Measurements from ENCODE around the gene SUGCT. TPM values are rescaled to one million over a fixed set of nuclear protein-coding genes. Genes with fewer than 3 reads are reported as not detected.
"Not testable (repeated sequence)": the region's sequence is repeated elsewhere in the genome, so short reads cannot be mapped to it uniquely, and the experiment has no call there.

Gene SUGCT
- total RNA-seq, 1 experiment from 2014 or later: 14.4 TPM

DNA sequence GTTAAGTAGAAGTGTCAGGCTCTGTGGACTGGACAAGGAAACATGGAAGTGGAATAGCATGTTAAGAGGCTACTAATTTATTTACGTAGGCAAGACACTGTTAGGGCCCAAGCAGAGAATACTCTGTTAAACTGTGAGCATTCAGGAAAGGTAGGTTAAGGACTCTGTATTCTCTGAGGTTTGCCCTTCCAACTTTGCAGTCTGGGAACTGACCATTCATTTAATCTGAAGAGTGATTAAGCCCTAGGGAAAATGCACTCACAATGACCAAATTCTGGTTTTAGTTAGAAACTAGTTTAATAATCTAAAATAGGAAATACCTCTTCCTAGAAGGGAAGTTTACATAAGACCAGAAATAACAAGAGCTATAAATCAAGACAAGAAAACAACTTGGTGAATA lies 266.6 kb downstream of the SUGCT start:
- in situ Hi-C loops (cut with HindIII; ENCODE audit: low pct_unique_long_range_greater_than_20kb, low sequenced_read_pairs): no loop called here
- DNase-seq (ENCODE audit: low read depth, low spot score): no peak

- no peak for DNase-seq (ENCODE audit: low read depth, low spot score)
- in situ Hi-C loops (cut with HindIII; ENCODE audit: low pct_unique_long_range_greater_than_20kb, low sequenced_read_pairs): no loop called here
Observed at GRCh38 chr7:40402661-40403060, 267.9 kb downstream of the SUGCT start.

DNA sequence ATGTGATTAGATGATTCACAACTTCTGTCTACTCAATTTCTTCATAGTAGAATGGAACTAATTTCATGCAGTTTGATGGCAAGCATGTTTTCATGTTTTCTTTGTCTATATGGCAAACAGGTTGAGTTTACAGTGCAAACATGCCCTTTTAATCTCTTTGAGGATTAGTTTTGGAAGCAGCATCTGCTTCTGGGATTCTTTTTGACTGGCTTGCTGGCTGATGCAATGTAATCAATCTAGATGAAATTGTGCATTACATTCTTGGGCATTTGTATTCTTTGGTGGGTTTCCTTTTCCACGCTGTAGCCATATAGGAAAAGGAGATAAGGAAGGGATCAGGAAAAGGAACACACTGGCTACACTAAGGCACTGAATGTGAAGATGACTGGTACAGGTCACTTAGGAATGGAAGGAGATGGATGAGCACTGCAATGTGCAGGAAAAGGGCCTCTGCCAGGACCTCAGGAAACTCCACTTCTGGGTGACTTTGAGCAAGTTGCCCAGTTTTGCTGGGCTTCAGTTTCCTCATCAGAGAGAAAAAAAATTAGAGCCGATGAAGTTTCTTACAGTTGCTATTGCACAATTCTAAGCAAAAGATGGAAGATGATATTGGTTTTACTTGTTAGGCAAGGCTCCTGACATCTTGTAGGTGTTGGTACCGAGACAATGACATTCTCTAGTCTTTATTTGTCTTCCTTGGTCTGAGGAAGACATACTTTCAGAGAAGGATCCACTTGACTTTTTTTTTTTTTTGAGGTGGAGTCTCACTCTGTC lies 269.1 kb downstream of the SUGCT start:
- in situ Hi-C loops (cut with HindIII; ENCODE audit: low pct_unique_long_range_greater_than_20kb, low sequenced_read_pairs): no loop called here
- no peak for DNase-seq (ENCODE audit: low read depth, low spot score)

- no peak for DNase-seq (ENCODE audit: low read depth, low spot score)
- in situ Hi-C loops (cut with HindIII; ENCODE audit: low pct_unique_long_range_greater_than_20kb, low sequenced_read_pairs): no loop called here
Observed at GRCh38 chr7:40405991-40406390, 271.2 kb downstream of the SUGCT start.

DNA sequence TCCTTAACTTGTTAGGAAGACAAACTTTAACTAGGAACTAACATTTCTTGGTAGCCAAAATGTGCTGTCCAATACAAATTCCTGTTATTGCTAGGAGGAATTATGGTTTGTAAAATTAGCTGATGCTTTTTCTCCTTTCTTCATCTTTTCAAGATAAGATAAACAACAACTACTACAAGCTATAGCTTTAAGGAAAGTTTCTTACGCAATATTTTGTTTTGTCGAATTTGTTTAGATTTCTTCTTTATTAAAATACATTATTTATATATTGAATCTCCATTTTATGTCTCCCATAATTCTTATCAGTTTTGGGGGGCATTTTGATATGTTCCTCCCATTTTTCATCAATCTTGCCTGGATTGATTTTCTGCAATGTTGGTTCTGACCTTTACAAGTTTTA lies 277.5 kb downstream of the SUGCT start:
- DNase-seq (ENCODE audit: low read depth, low spot score): no peak
- in situ Hi-C loops (cut with HindIII; ENCODE audit: low pct_unique_long_range_greater_than_20kb, low sequenced_read_pairs): no loop called here

DNA sequence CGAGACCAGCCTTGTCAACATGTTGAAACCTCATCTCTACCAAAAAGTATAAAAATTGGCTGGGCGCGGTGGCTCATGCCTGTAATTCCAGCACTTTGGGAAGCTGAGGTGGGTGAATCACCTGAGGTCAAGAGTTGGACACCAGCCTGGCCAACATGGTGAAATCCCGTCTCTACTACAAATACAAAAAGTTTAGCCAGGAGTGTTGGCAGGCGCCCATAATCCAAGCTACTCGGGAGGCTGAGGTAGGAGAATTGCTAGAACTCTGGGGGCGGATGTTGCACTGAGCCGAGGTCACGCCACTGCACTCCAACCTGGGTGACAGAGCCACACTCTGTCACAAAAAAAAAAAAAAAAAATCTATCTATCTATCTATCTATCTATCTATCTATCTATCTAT lies 279.9 kb downstream of the SUGCT start:
- DNase-seq (ENCODE audit: low read depth, low spot score); in situ Hi-C loops (cut with HindIII; ENCODE audit: low pct_unique_long_range_greater_than_20kb, low sequenced_read_pairs): not testable (repeated sequence)

DNA sequence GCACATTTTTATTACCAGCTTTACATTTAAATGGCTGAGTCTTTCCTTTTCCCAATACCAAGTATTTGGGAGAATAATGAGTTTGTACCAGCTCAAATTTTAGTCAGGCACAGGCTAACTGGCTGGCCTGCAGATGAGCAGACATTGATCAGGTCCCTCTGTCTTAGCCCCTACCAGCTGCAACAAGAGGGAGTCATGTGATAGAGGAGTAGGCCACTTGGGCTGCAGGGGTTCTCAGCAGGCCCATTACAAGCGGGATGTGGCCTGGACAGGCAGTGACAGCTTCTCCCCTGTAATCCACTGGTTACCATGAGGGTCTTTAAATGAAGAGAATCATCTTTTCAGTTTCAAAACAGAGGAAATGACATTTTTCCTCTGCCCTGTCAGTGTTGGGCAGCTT lies 283.6 kb downstream of the SUGCT start:
- no peak for DNase-seq (ENCODE audit: low read depth, low spot score)
- in situ Hi-C loops (cut with HindIII; ENCODE audit: low pct_unique_long_range_greater_than_20kb, low sequenced_read_pairs): no loop called here

DNA sequence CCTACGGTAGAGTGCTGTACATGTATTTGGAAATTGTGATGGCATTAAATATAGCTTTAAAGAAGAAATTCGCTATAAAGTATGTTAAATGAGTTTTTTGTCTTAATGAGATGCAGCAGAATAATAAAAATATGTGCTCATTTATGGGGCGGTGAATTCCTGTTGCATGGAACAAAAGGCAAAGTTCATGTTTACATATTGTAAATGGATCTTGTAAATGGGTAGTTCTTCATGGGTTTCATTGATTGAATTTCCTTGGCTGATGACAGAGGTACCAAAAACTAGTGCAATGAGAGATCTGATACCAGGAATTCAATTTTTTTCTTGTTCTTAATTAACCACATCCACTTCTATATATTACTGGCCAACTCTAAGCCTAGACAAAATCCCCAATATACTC lies 284.2 kb downstream of the SUGCT start:
- in situ Hi-C loops (cut with HindIII; ENCODE audit: low pct_unique_long_range_greater_than_20kb, low sequenced_read_pairs): no loop called here
- DNase-seq (ENCODE audit: low read depth, low spot score): no peak

DNA sequence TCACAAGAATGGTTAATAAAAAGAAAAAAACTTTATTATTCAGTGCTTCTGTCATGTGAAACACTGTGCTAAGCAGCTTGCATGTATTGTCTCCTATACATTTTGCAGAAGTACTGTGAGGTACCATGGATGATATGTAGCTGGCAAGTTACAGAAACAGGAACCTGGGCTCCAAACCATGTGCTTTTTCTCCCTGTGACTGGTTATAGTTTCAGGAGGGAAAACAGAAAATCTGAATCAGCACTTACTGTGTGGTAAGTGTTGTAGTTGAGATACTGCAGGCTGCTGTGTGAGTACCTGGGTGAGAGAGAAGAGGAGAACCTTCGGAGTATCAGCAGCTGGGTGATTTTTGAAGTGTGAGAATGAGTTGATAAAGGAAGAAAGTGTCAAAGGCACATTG lies 285.0 kb downstream of the SUGCT start:
- in situ Hi-C loops (cut with HindIII; ENCODE audit: low pct_unique_long_range_greater_than_20kb, low sequenced_read_pairs): no loop called here
- DNase-seq (ENCODE audit: low read depth, low spot score): no peak

DNA sequence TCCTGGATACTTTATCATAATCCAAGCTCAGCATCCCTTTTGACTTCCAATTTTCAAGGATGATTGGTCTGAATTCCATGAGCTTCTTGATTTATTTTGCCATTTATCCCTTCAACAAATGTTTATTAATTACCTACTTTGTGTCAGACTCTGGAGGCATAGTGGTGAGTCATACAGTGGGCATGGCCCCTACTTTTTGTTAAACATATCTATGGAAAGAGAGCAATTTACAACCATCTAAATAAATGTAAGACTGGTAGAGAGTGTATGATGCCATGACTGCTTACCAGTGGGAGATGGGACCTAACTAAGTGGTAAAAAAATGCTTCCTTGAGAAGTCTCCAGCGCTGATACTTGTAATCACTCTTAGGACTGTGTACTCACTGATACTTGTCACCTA lies 286.6 kb downstream of the SUGCT start:
- no peak for DNase-seq (ENCODE audit: low read depth, low spot score)
- in situ Hi-C loops (cut with HindIII; ENCODE audit: low pct_unique_long_range_greater_than_20kb, low sequenced_read_pairs): no loop called here

DNA sequence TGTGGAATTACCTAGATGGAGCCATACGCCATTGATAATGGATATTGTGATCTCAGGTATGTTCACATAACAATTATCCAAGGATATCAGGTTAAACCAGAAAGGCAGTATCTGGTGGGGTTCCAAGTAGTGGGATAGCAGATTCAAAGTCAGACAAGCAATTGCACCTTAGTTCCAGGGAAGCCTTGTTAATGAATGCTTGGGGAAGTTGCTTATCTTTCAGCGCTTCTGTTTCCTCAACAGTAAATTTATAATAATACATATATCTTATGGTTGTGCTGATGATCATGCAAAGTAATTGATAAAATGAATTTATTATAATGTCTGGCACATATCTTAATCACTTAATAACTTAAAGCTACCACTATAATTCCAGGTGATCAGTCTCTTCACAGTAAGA lies 290.9 kb downstream of the SUGCT start:
- no peak for DNase-seq (ENCODE audit: low read depth, low spot score)
- in situ Hi-C loops (cut with HindIII; ENCODE audit: low pct_unique_long_range_greater_than_20kb, low sequenced_read_pairs): no loop called here

DNA sequence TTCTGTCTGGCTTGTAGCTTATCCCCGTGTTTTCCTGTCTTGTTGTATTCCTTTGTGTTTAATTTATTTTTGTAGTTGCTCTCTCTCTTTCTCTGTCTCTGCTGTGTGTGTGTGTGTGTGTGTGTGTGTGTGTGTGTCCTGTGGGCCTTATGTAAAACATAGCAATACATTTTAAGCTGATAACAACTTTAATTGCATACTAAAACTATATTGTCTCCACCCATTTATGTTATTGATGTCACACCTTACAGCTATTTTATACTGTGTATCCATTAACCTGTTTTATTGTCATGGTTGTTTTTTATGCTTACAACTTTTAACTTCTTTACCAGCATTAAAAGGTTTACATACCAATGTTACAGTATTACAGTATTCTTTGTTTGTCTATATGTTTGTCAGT lies 293.6 kb downstream of the SUGCT start:
- in situ Hi-C loops (cut with HindIII; ENCODE audit: low pct_unique_long_range_greater_than_20kb, low sequenced_read_pairs): no loop called here
- no peak for DNase-seq (ENCODE audit: low read depth, low spot score)

- no peak for DNase-seq (ENCODE audit: low read depth, low spot score)
- in situ Hi-C loops (cut with HindIII; ENCODE audit: low pct_unique_long_range_greater_than_20kb, low sequenced_read_pairs): no loop called here
Observed at GRCh38 chr7:40429826-40430225, 295.0 kb downstream of the SUGCT start.

- in situ Hi-C loops (cut with HindIII; ENCODE audit: low pct_unique_long_range_greater_than_20kb, low sequenced_read_pairs): no loop called here
- no peak for DNase-seq (ENCODE audit: low read depth, low spot score)
Observed at GRCh38 chr7:40432046-40432445, 297.2 kb downstream of the SUGCT start.

- in situ Hi-C loops (cut with HindIII; ENCODE audit: low pct_unique_long_range_greater_than_20kb, low sequenced_read_pairs): no loop called here
- no peak for DNase-seq (ENCODE audit: low read depth, low spot score)
Observed at GRCh38 chr7:40436710-40437109, 301.9 kb downstream of the SUGCT start.

DNA sequence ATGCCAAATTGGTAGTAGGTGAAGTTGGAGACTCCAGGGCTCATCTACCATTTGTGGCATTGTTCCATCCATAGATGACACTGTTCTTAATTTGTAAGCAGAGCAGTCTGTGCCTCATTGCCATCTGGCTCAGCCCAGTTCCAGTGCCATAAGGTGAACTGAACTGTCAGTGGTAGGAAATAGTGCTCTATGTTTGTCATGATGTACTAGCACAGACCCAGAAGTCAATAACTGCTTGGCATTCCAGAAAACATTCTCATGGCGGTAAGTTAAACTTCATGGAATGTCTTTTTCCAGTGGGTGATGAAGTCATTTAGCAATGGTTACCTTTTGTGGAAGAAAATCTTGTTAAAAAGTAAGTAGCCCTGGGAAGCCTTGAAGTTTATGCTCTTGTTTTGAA lies 302.7 kb downstream of the SUGCT start:
- DNase-seq (ENCODE audit: low read depth, low spot score): no peak
- in situ Hi-C loops (cut with HindIII; ENCODE audit: low pct_unique_long_range_greater_than_20kb, low sequenced_read_pairs): no loop called here

- no peak for DNase-seq (ENCODE audit: low read depth, low spot score)
- in situ Hi-C loops (cut with HindIII; ENCODE audit: low pct_unique_long_range_greater_than_20kb, low sequenced_read_pairs): no loop called here
Observed at GRCh38 chr7:40437936-40438634, 303.3 kb downstream of the SUGCT start.

- in situ Hi-C loops (cut with HindIII; ENCODE audit: low pct_unique_long_range_greater_than_20kb, low sequenced_read_pairs): no loop called here
- no peak for DNase-seq (ENCODE audit: low read depth, low spot score)
Observed at GRCh38 chr7:40439686-40440085, 304.9 kb downstream of the SUGCT start.

DNA sequence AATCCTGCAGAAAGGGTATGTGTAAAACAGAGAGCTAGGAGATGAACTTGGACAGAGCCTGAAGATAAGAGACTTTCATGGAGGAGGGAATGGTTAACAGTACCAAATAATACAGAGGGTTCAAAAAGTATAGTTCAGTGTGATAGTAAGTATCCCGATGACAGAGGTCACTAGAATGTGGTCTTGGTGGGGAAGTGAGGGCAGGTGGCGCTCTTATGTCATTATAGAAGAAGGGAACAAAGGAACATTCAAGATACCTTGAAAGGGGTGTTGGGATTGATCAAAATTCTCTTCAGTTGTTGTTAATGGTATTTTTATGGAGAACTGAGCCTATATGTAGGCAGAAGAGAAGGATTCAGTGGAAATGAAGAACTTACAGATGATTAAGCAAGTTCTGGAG lies 312.5 kb downstream of the SUGCT start:
- peak; percentile 63 for DNase-seq (ENCODE audit: low read depth, low spot score)

More for the DNA sequence above, 312.5 kb downstream of the SUGCT start:
- in situ Hi-C loops (cut with HindIII; ENCODE audit: low pct_unique_long_range_greater_than_20kb, low sequenced_read_pairs): no loop called here
